Activated CD4-positive, alpha-beta T cell treated with anti-CD3 and anti-CD28 coated beads for 24 hours (primary cell): ENCODE data around the gene NKD1.

Experiments
- DNase-seq, 2 donors: peaks; one replicate each; pipeline ENCODE4 v3.0.0-alpha.2; 2020; ENCODE audit warnings: low read depth in 2 of 2

Gene NKD1

GRCh38 chr16:50673496-50674275 lies 125.5 kb downstream of the NKD1 start:
- DNase-seq = no peak

- DNase-seq = no peak
These were observed 126.6 kb downstream of the NKD1 start for GRCh38 chr16:50674831-50675230.

- DNase-seq = no peak
These were observed 127.8 kb downstream of the NKD1 start for GRCh38 chr16:50675686-50676610.

GRCh38 chr16:50676684-50677225 lies 128.6 kb downstream of the NKD1 start:
- no peak for DNase-seq

- DNase-seq = no peak
These were observed 129.2 kb downstream of the NKD1 start for GRCh38 chr16:50677351-50677750.

- no peak for DNase-seq
These were observed 130.3 kb downstream of the NKD1 start for GRCh38 chr16:50678531-50678930.

GRCh38 chr16:50679266-50679665 lies 131.1 kb downstream of the NKD1 start:
- no peak for DNase-seq

GRCh38 chr16:50679676-50680555 lies 131.7 kb downstream of the NKD1 start:
- DNase-seq = no peak

- no peak for DNase-seq
These were observed 132.3 kb downstream of the NKD1 start for GRCh38 chr16:50680556-50680893.

- DNase-seq = peak in 1 of 2 donors; percentile 35
These were observed 133.1 kb downstream of the NKD1 start, which contains the start of gene SNX20 for GRCh38 chr16:50681021-50681885. Gene SNX20 (minus strand): TSS chr16:50681312. CDS start chr16:50677526, 3,786 bp downstream.

GRCh38 chr16:50683689-50684374 lies 135.6 kb downstream of the NKD1 start:
- no peak for DNase-seq

GRCh38 chr16:50684823-50685461 lies 136.7 kb downstream of the NKD1 start:
- no peak for DNase-seq

- no peak for DNase-seq
These were observed 137.4 kb downstream of the NKD1 start for GRCh38 chr16:50685462-50686063.

GRCh38 chr16:50688083-50688482 lies 139.9 kb downstream of the NKD1 start:
- no peak for DNase-seq

- DNase-seq = no peak
These were observed 140.7 kb downstream of the NKD1 start for GRCh38 chr16:50688867-50689266.

- DNase-seq = no peak
These were observed 142.0 kb downstream of the NKD1 start for GRCh38 chr16:50690177-50690576.

- DNase-seq = no peak
These were observed 144.4 kb downstream of the NKD1 start for GRCh38 chr16:50692644-50692998.

- DNase-seq = no peak
These were observed 145.0 kb downstream of the NKD1 start, which contains the start of gene NOD2 for GRCh38 chr16:50692999-50693781. Gene NOD2 (plus strand): TSS chr16:50693606. CDS start chr16:50699496, 5,890 bp downstream.
